Right ventricle myocardium inferior (tissue), 1 donor: ENCODE data around the gene PPP2R3A. TPM values are rescaled to one million over a fixed set of nuclear protein-coding genes. Genes with fewer than 3 reads are reported as not detected.
A peak's percentile ranks its signal among the peaks of the same experiment; 100 is the strongest.
"Not testable (repeated sequence)": the region's sequence is repeated elsewhere in the genome, so short reads cannot be mapped to it uniquely, and the experiment has no call there.

ENCODE experiments used
- ATAC-seq: fragments of 200-7000 bp; cut with Tn5 transposase; one replicate; pipeline ENCODE4 v1.9.1; 2020; ENCODE audit warnings: mild to moderate bottlenecking, moderate library complexity
- DNase-seq: peaks from one replicate; pipeline ENCODE4 v3.0.0; 2021; ENCODE audit errors: missing footprints
- intact Hi-C: fragments of 100-400 bp; cut with DNase I; formaldehyde crosslinking; loops from one replicate; pipeline ENCODE4 v1.11.0; 2022
- total RNA-seq: library from RNA; stranded (reverse); fragmentation: NEBNext Ultra II Directional; extraction: Animal tissue kit (Norgen Biotek cat#: 25700); gene quantifications from one replicate; pipeline ENCODE4 v1.2.1, GENCODE V29; 2021
- donor health status: DM: no; HTN: yes; CAD: no; lungs with severe emphysema.

Gene PPP2R3A
- total RNA-seq, 1 donor from 2014 or later: 107 TPM

GRCh38 chr3:136070334-136070733 is 104.8 kb downstream of the PPP2R3A start:
- DNase-seq (no peak), ATAC-seq (no peak)
- intact Hi-C loops: loop anchor here (5.0 kb wide), 1 partner anchor 127 kb away; the partner anchor contains the start of gene MSL2

- intact Hi-C loops: loop anchor here (5.0 kb wide), 1 partner anchor 126 kb away; the partner anchor contains the start of gene MSL2
- DNase-seq: no peak
- ATAC-seq: peak; percentile 85
Measured at GRCh38 chr3:136070953-136071949, 105.7 kb downstream of the PPP2R3A start.

GRCh38 chr3:136074546-136075170 is 109.1 kb downstream of the PPP2R3A start:
- DNase-seq: no peak
- intact Hi-C loops: loop anchor here (1.0 to 5.0 kb wide), 4 partner anchors 123 to 677 kb away; partner anchors contain the start of genes MSL2 and PCCB
- ATAC-seq: no peak

- intact Hi-C loops: loop anchor here (1.0 to 5.0 kb wide), 3 partner anchors 175 to 676 kb away; partner anchors contain the start of gene PCCB
- DNase-seq (no peak), ATAC-seq (peak; percentile 78)
Measured at GRCh38 chr3:136075218-136075808, 109.8 kb downstream of the PPP2R3A start.

- intact Hi-C loops: loop anchor here (1.0 to 5.0 kb wide), 4 partner anchors 175 to 939 kb away; partner anchors contain the start of gene PCCB
- DNase-seq: no peak
- ATAC-seq: peak; percentile 82
Measured at GRCh38 chr3:136075811-136076210, 110.3 kb downstream of the PPP2R3A start.

- intact Hi-C loops: loop anchor here (5.0 kb wide), 1 partner anchor 314 kb away; no protein-coding TSS in a partner anchor
- no peak for DNase-seq
- no peak for ATAC-seq
Measured at GRCh38 chr3:136078421-136079364, 113.2 kb downstream of the PPP2R3A start.

- intact Hi-C loops, DNase-seq, ATAC-seq: not testable (repeated sequence)
Measured at GRCh38 chr3:136083641-136084382, 118.3 kb downstream of the PPP2R3A start.

- intact Hi-C loops, ATAC-seq, DNase-seq: not testable (repeated sequence)
Measured at GRCh38 chr3:136085067-136085466, 119.5 kb downstream of the PPP2R3A start.

GRCh38 chr3:136093771-136094170 is 128.2 kb downstream of the PPP2R3A start:
- ATAC-seq (no peak), DNase-seq (no peak)
- intact Hi-C loops: no loop called here

- no peak for ATAC-seq
Measured at GRCh38 chr3:136105044-136105443, 139.5 kb downstream of the PPP2R3A start.

GRCh38 chr3:136106101-136106500 is 140.6 kb downstream of the PPP2R3A start:
- DNase-seq (no peak), ATAC-seq (no peak)
- intact Hi-C loops: no loop called here

More at GRCh38 chr3:136105044-136105443, 139.5 kb downstream of the PPP2R3A start:
- intact Hi-C loops: no loop called here
- DNase-seq: no peak

- no peak for ATAC-seq
- no peak for DNase-seq
- intact Hi-C loops: no loop called here
Measured at GRCh38 chr3:136109499-136109898, 144.0 kb downstream of the PPP2R3A start.

GRCh38 chr3:136110481-136110880 is 145.0 kb downstream of the PPP2R3A start:
- DNase-seq: no peak
- no peak for ATAC-seq
- intact Hi-C loops: no loop called here

- no peak for DNase-seq
- intact Hi-C loops: no loop called here
- no peak for ATAC-seq
Measured at GRCh38 chr3:136114421-136114820, 148.9 kb downstream of the PPP2R3A start.

GRCh38 chr3:136119332-136119731 is 153.8 kb downstream of the PPP2R3A start:
- intact Hi-C loops, DNase-seq, ATAC-seq: not testable (repeated sequence)

- not testable (repeated sequence) for ATAC-seq, DNase-seq
Measured at GRCh38 chr3:136119783-136120182, 154.3 kb downstream of the PPP2R3A start.

More at GRCh38 chr3:136119783-136120182, 154.3 kb downstream of the PPP2R3A start:
- intact Hi-C loops: not testable (repeated sequence)
